ENCODE data around the gene HOXC12.
A peak's percentile ranks its signal among the peaks of the same experiment; 100 is the strongest.

HOXC12 gene

DNA sequence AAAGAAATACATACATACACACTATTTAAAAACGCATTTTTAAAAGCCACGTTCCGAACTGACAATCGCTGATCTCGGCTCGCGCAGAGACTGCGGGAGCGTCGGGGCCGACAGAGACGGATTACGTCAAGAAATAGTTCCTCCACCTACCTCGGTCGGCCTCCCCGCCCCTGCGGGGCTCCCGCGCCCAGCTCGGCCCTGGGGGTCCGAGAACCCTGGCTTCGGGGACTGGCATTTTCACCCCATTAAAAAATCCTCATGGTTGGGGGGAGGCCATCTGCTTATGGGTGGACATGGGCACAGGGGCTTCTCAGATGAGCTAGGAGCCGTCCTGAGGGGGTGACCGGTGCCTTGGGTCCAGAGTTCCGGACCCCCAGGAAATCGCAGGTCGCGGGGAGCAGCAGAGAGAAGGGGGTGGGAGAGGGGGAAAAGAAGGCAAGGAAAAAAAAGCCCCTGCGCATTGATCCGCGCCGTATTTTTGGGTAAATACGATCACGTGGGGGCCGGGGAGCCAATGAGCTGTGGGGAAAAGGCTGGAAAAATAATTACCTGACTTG, 44.9 kb downstream of the HOXC12 start:
- H3K9me3 Mint-ChIP-seq = no peaks in the 10 kb centered on the region
- H3K27me3 Mint-ChIP-seq = peaks cover 69% of the 10 kb centered on the region
- peak overlapping the region; percentile 54 for H3K4me3 Mint-ChIP-seq
- H3K4me1 Mint-ChIP-seq = peaks cover 44% of the 10 kb centered on the region
- H3K36me3 Mint-ChIP-seq = no peaks in the 10 kb centered on the region
- no peak overlapping the region for H3K27ac Mint-ChIP-seq

DNA sequence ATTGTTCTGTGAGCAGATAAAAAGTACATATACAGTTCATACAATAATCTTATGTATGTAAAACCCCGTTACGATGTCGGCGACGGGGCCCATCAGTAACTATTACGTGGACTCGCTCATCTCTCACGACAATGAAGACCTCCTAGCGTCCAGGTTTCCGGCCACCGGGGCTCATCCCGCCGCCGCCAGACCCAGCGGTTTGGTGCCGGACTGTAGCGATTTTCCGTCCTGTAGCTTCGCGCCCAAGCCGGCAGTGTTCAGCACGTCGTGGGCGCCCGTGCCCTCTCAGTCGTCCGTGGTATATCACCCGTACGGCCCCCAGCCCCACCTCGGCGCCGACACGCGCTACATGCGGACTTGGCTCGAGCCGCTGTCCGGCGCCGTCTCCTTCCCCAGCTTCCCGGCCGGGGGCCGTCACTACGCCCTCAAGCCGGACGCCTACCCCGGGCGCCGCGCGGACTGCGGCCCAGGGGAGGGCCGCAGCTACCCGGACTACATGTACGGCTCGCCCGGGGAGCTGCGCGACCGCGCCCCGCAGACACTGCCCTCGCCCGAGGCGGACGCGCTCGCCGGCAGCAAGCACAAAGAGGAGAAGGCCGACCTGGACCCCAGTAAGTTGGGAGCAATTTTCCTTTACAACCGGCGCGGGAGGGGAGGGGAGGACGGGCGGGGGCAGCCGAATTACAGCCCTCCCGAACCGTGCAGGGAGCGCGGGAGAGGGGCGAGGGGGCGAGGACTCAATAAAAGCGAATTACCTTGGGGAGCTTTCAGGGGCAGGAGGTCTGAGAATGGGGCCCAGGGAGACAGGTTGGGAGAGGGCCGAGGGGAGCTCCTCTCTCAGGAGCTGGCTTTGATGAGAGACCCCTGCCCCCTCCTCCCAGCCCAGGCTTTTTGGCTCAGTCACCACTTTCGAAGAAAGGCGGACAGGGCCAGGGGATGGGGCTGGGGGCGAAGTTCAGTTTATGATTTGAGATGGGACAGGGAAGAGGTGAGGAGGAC, 45.7 kb downstream of the HOXC12 start, which contains the start of gene HOXC9:
HOXC9 (plus strand) TSS at position 46 of the 999 bp plus-strand sequence; CDS start at position 74, 28 bp downstream.
- Mint-ChIP-seq H3K27ac (no peak within 1 kb of the TSS), H3K36me3 (no peaks in the 10 kb centered on the region), H3K4me3 (peak within 1 kb of the TSS; percentile 54)

DNA sequence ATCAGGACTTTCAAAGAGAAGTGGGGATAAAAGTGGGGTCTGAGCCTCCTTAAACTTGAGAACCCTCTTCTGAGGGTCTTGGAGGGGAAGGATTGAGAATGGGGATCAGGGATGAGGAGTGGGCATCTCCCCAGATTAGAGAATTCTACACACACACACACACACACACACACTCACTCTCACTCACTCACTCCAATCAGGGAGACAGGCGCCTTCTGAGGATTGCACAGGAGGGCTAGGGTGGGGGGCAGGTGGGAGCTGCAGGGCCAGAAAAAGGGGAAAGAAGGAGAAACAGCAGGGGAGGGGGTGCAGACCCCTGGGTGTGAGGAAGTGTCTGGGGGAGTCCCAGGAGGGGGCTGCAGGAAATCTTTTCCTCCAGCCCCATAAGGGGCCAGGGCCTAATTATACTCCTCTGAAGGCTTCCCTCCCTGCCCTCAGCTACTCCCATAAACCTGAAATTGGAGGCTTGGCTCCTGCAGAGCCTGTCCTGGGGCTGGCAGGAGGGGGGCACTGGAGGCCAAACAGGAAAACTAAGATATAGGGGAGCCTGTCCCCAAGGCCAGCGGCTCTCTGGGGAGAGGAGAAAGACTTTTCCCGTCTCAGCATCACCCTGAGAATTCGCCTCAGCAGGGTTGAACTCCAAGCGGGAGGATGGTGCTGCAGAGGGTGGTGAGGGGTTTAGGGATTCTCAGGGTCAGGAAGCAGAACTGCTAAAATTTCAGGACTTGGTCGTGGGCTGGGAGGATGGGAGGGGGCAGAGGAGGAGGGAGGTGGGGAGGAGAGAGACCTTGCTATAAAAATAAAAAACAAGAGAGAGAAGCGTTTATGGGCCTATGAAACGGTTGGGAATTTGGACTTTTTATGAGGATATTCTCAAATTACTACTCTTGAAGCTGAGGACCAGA, 46.8 kb downstream of the HOXC12 start:
- Mint-ChIP-seq H3K36me3 (no peaks in the 10 kb centered on the region), H3K27ac (no peak overlapping the region), H3K27me3 (peaks cover 76% of the 10 kb centered on the region), H3K4me3 (no peak overlapping the region), H3K9me3 (no peaks in the 10 kb centered on the region), H3K4me1 (peaks cover 41% of the 10 kb centered on the region)

More for the DNA sequence above, 45.7 kb downstream of the HOXC12 start, which contains the start of gene HOXC9:
- no peaks in the 10 kb centered on the region for H3K9me3 Mint-ChIP-seq
- H3K27me3 Mint-ChIP-seq = peaks cover 69% of the 10 kb centered on the region
- H3K4me1 Mint-ChIP-seq = peaks cover 40% of the 10 kb centered on the region

DNA sequence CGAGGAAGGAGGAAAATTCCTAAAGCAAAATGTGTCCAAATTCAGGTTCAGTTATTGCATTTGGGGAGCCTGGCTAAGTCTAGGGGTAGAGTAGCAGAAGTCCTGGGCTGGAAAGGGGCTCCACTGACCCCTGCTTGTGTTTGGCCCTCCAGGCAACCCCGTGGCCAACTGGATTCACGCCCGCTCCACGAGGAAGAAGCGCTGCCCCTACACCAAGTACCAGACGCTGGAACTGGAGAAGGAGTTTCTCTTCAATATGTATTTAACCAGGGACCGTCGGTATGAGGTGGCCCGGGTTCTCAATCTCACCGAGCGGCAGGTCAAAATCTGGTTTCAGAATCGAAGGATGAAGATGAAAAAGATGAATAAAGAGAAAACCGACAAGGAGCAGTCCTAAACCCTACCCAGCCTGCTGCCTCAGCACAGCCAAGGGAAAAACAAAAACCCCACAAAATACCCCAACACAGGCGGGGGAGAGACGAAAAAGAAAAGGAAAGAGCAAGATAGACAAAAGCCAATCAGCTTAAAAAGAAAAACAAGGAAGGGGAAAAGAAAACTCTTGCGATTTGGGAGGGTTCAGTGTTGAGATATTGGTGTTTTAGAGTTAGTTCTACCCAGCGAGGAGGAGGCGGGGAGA, 47.7 kb downstream of the HOXC12 start:
- no peak overlapping the region for H3K4me3 Mint-ChIP-seq
- H3K36me3 Mint-ChIP-seq = no peaks in the 10 kb centered on the region
- no peaks in the 10 kb centered on the region for H3K9me3 Mint-ChIP-seq
- H3K27me3 Mint-ChIP-seq = peaks cover 79% of the 10 kb centered on the region
- peaks cover 39% of the 10 kb centered on the region for H3K4me1 Mint-ChIP-seq
- no peak overlapping the region for H3K27ac Mint-ChIP-seq

DNA sequence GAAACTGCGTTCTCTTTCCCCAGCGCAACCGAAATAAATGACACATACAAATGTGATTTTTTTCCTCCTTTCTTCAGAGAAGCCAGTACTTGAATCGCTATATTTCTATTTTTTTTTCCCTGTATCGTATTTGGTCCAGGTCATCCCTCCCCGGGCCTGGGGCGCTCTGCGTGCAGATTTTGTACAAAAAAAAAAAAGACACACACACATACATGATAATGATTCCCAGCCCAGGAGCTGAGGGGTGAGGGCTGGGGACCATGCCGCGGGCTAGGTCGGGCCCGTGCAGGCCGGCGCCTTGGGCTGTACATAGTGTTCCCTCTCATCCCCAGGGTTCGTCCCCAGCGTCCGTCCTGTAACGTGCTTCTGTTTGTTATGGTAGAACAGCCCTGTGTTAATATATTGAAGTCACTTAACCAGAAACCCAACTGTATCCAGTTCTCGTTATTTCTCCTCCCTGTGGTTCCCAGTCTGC, 48.2 kb downstream of the HOXC12 start:
- no peak overlapping the region for H3K4me3 Mint-ChIP-seq
- H3K27ac Mint-ChIP-seq = no peak overlapping the region
- H3K27me3 Mint-ChIP-seq = peaks cover 78% of the 10 kb centered on the region
- no peaks in the 10 kb centered on the region for H3K36me3 Mint-ChIP-seq
- H3K4me1 Mint-ChIP-seq = peaks cover 35% of the 10 kb centered on the region
- H3K9me3 Mint-ChIP-seq = no peaks in the 10 kb centered on the region

DNA sequence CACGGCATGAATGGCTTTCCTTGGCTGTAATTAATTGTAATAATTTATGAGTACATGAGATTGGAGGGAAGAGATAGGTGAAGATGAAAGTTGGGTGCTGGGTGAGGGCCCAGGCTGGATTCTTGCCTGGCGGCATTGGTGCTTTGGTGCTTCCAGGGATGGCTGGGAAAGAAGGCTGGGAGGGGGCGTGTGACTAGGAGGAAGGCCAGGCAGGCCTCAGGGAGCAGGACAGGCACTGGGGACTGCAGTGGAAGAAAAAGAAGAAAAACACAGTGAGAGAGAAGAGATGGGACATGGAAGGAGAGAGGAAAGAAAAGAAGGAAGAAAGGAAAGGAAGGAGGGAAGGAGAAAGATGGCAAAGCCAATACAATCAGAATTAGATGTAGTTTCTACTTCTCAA, 48.9 kb downstream of the HOXC12 start:
- H3K27ac Mint-ChIP-seq = peak overlapping the region; percentile 33
- H3K27me3 Mint-ChIP-seq = peaks cover 76% of the 10 kb centered on the region
- no peaks in the 10 kb centered on the region for H3K9me3 Mint-ChIP-seq
- no peak overlapping the region for H3K4me3 Mint-ChIP-seq
- peaks cover 30% of the 10 kb centered on the region for H3K4me1 Mint-ChIP-seq
- H3K36me3 Mint-ChIP-seq = no peaks in the 10 kb centered on the region

DNA sequence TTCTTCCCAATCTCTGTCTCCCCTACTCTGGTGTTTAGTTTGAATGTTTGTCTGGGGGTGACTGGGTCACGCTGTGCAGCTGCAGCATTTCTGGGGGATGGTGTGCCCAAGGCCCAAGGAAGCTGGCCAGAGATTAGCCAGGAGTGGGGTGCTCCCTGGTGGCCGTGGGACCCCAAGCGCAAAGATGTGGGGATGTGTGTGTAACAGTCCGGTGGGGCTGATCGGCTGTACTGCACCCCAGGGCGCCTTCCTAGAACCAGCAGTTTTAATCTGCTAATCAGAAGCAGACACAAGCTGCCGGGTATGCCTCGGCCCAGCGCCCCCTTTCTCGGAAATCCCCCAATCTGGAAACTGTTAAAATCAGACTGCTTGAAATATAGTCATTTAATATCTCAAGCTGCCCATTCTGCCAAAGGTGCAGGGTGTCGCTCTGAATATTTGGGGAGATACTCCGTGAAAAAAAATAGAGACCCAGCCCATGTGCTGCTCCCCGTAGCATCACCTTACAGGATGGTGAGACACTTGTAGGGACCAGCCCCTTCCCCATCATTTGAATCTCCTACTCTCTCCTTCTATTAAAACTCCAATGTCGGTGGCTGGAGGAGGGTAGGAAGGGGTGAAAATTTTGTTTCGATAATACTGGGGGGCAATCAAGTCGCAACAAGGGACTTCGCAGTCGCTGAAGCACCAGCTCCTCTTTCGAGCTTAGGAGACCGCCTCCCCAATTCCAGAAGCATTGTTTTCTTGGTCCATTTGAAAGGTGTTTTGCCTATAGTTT, 49.5 kb downstream of the HOXC12 start:
- no peaks in the 10 kb centered on the region for H3K36me3 Mint-ChIP-seq
- H3K9me3 Mint-ChIP-seq = no peaks in the 10 kb centered on the region
- H3K27me3 Mint-ChIP-seq = peaks cover 73% of the 10 kb centered on the region
- H3K27ac Mint-ChIP-seq = peak overlapping the region; percentile 33
- H3K4me3 Mint-ChIP-seq = no peak overlapping the region
- H3K4me1 Mint-ChIP-seq = peaks cover 29% of the 10 kb centered on the region

DNA sequence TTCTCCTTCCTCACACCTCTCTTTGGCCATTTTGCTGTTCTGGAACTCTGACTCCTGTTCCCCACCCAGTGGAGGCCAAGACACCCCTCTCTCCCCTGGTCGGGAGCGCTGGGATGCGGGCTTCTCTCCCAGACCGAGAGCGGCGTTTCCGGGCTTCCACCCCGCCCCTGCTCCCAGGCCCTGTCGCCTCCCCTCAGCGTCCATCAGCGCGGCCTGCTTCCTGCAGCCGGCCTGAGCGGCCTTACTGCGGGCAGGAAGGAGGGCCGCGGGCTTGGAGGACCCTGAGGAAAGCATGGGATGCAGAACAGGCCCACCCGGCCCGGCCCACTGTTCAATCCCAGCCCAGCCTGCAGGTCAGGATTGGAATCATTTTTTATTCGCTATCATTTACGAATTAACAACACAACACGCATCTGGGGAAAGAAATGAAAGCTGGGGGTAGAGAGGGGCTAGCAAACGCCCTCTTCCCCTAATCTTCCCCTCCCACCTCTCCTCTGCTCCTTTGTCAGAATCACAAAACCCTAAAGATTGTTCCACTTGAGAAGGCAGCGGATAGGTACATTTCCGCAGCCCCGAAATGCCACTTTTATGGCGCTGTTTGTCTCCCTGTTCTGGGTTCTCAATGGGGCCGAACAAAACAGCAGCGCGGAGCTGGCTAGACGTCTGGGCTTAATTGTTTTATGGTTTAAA, 50.3 kb downstream of the HOXC12 start:
- Mint-ChIP-seq H3K4me3 (no peak overlapping the region), H3K27ac (peak overlapping the region; percentile 17), H3K36me3 (no peaks in the 10 kb centered on the region), H3K27me3 (peaks cover 76% of the 10 kb centered on the region), H3K9me3 (no peaks in the 10 kb centered on the region), H3K4me1 (peaks cover 30% of the 10 kb centered on the region)

DNA sequence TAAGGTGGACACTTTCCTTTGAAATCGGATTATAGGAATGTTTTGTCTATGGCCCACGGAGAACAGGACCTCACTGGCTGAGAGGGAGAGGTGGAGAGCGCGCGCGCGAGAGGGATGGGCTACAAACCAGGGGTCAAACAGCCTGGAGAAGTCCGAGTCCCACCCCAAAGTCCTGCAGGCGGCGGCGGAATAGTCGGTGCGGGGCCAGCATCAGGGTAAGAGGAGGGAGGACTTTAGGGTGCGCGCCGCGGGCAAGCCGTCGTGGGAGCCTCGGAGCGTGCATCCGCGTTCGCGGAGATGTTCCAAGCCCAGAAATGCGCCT, 50.8 kb downstream of the HOXC12 start:
- Mint-ChIP-seq H3K27me3 (peaks cover 78% of the 10 kb centered on the region), H3K4me1 (peaks cover 29% of the 10 kb centered on the region), H3K36me3 (no peaks in the 10 kb centered on the region), H3K9me3 (no peaks in the 10 kb centered on the region), H3K4me3 (no peak overlapping the region), H3K27ac (peak overlapping the region; percentile 17)

DNA sequence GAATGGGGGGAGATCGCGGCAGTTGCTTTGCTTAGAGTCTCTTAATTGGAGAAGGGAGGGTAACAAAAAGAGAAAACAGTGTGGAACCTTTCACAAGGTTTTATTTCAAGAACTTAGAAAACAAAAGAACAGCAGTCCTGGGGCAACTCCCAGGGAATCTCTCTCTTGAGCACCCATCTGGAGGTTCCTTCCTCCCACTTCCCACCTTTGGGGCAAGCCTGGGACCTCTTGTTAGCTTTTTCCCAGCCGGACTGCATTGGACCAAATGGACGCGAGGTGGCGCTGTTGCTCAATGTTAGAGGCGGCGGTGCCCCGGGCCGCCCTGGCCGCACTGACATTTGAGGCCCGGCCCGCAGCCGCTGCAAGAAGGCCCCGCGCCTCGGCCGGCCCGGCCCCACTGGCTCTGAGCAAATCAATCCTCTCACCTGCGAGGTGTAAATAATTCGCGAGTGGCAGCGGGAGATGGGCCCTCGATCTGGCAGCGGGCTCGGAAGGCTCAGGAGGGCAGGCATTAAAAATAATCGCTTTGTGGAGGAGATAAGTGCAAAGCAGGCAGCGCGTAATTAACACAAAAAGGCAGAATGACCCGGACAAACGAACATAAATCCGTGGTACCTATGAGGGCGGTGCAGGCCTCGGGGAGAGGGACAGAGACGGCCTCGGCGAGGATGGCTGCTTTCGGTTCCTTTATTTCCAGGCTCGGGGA, 51.3 kb downstream of the HOXC12 start:
- H3K4me1 Mint-ChIP-seq = peaks cover 31% of the 10 kb centered on the region
- H3K9me3 Mint-ChIP-seq = no peaks in the 10 kb centered on the region
- H3K36me3 Mint-ChIP-seq = no peaks in the 10 kb centered on the region
- H3K27ac Mint-ChIP-seq = no peak overlapping the region
- H3K27me3 Mint-ChIP-seq = peaks cover 79% of the 10 kb centered on the region
- H3K4me3 Mint-ChIP-seq = peak overlapping the region; percentile 88

DNA sequence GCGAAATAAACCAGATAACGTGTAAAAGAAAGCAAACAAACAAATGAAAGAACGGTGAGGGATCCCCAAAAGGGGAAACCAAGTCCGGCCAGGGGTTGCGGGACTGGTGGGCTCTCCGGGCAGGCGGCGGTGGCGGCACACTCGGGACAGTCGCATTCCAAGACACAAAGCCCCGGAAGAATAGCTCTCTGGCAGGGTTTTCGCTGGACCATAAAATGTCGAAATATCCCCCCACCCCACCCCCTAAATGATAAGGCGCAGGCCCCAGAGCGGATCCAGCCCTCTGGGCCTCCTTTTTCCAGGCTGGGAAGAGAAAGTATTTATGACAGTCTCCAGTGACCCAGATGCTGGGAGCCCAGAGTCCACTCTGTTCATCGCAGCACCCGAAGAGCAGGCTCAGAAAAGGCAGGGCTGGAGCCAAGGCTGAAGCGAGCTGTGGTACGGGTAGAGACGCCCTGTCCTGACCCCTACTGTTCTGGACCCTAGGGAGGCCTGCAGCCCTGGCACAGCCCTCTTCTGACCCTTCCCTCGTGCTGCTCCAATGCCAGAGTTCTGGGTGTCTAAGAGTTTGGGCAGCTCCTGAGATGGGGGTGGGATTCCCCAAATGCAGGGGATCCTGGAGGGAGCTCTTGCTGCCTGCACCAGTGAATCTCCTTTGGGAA, 52.0 kb downstream of the HOXC12 start:
- Mint-ChIP-seq H3K4me1 (peaks cover 37% of the 10 kb centered on the region), H3K27me3 (peaks cover 78% of the 10 kb centered on the region), H3K4me3 (peak overlapping the region; percentile 88), H3K36me3 (no peaks in the 10 kb centered on the region), H3K9me3 (no peaks in the 10 kb centered on the region), H3K27ac (no peak overlapping the region)

DNA sequence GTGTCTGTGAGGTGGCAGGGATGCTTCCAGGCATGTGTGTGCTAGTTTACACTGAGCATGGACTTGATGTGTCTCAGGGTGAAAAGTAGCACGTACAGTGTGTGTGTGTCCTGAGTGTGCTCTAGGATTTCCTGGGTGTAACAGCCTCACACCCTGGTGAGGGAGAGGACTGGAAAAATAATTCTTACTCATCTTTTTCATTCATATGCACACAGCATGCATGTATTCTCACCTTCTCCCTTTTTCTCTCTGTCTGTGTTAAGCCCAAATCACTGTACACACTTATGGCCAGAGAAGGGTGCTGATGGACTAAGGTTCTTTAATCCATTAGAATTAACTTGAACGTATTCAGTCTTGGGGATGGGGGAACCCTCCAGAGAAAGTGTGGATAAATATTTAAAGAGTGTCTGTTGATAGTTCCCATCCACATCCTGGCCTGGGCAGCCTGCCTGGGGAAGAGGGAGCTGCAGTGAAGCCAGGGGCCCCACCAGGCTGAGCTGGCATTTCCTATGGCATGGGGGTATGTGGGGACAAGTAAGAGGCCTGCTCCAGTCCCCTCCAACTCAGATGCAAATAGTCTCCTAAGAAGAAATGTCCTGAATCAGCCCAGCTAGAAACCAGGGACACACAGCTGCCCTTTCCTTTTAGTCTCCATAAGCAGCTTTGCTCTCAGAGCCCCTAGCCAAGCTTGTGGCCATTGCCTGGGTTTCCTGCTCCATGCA, 53.0 kb downstream of the HOXC12 start:
- Mint-ChIP-seq H3K36me3 (no peaks in the 10 kb centered on the region), H3K4me3 (no peak overlapping the region), H3K9me3 (no peaks in the 10 kb centered on the region), H3K27me3 (peaks cover 76% of the 10 kb centered on the region), H3K27ac (no peak overlapping the region), H3K4me1 (peaks cover 39% of the 10 kb centered on the region)

DNA sequence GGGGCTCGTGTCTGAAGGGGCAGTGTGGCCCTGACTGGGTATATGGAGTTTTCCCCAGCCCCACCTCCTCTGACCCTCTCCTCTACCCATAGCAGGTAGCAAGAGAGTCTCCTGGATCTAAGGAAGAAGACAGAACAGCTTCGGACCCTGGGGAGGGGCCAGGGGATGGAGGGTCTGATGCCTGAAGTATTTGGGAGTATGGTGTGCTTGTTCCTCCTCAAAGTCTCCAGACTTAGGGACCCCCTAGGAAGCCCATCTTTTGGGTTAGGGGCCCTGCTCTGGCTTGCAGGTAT, 53.5 kb downstream of the HOXC12 start:
- Mint-ChIP-seq H3K9me3 (no peaks in the 10 kb centered on the region), H3K36me3 (no peaks in the 10 kb centered on the region), H3K4me3 (peak overlapping the region; percentile 26), H3K27me3 (peaks cover 76% of the 10 kb centered on the region), H3K27ac (no peak overlapping the region), H3K4me1 (peaks cover 39% of the 10 kb centered on the region)

All from activated naive CD4-positive, alpha-beta T cell treated with anti-CD3 and anti-CD28 coated beads, Interleukin-2, amount 50 U/mL, for 24 hours (primary cell).